H1 (cell line): ENCODE results near the gene CAB39L. TPM values are rescaled to one million over a fixed set of nuclear protein-coding genes. Genes with fewer than 3 reads are reported as not detected.

Experiments
- CTCF ChIA-PET: fragments of 300-600 bp; sonication (Branson Sonifier 250); formaldehyde crosslinking; loops from one replicate; lab custom pipeline; 2021; ENCODE audit not compliant: partially characterized antibody; lab: Charles Lee
- POLR2A ChIA-PET: fragments of 300-600 bp; sonication (Branson Sonifier 250); formaldehyde crosslinking; loops from one replicate; lab custom pipeline; 2021; ENCODE audit warnings: inconsistent platforms; ENCODE audit not compliant: partially characterized antibody; lab: Charles Lee
- DNase-seq, 2 experiments: peaks; one replicate each; pipeline versions ENCODE4 v3.0.0 to v3.0.0-alpha.2; 2010 to 2022; ENCODE audit warnings: low spot score in 2 of 2, low read depth in 1 of 2, mixed read lengths in 1 of 2
- FAIRE-seq: peaks from 2 replicates; lab custom pipeline; 2011; peaks lifted over from hg19 to GRCh38; lab: Jason Lieb, UNC
- H2AFZ ChIP-seq: 2 replicates; pipeline ENCODE4 v1.8.1; 2012; ENCODE audit warnings: low read length, inconsistent platforms
- H2AK5ac ChIP-seq: 2 replicates; pipeline ENCODE4 v1.6.1; 2013; ENCODE audit warnings: low read depth, low read length
- H2BK120ac ChIP-seq: replicated peaks from 2 replicates; pipeline ENCODE3; 2013; ENCODE audit warnings: low read depth, low read length, inconsistent platforms
- H2BK12ac ChIP-seq: 2 replicates; pipeline ENCODE4 v1.6.1; 2013; ENCODE audit warnings: low read depth, low read length
- H2BK15ac ChIP-seq: 2 replicates; pipeline ENCODE4 v1.6.1; 2013; ENCODE audit warnings: low read length
- H2BK20ac ChIP-seq: 2 replicates; pipeline ENCODE4 v1.6.1; 2013; ENCODE audit warnings: low read length
- H2BK5ac ChIP-seq: 2 replicates; pipeline ENCODE4 v1.6.1; 2013; ENCODE audit warnings: low read depth, low read length
- H3K14ac ChIP-seq: 2 replicates; pipeline ENCODE4 v1.6.1; 2013; ENCODE audit warnings: inconsistent platforms; ENCODE audit not compliant: insufficient read length
- H3K18ac ChIP-seq: 2 replicates; pipeline ENCODE4 v1.6.1; 2013; ENCODE audit warnings: low read length; ENCODE audit errors: extremely low read depth
- H3K23ac ChIP-seq: 2 replicates; pipeline ENCODE4 v1.6.1; 2013; ENCODE audit warnings: inconsistent platforms; ENCODE audit not compliant: insufficient read length
- H3K23me2 ChIP-seq: 2 replicates; pipeline ENCODE4 v1.6.1; 2013; ENCODE audit warnings: low read depth, low read length
- H3K27ac ChIP-seq: 2 replicates; pipeline ENCODE4 v1.6.1; 2011; ENCODE audit warnings: low read depth, low read length, inconsistent platforms
- H3K27me3 ChIP-seq, 4 experiments: replicated peaks in 1 of 4; 1 replicate in 1 of 4; 2 replicates in 3 of 4; pipeline versions ENCODE4 v1.6.1 to v1.8.1; 2011 to 2013; ENCODE audit warnings: low read length in 3 of 4, mild to moderate bottlenecking in 3 of 4, inconsistent platforms in 2 of 4, mixed read lengths in 2 of 4, moderate library complexity in 1 of 4; ENCODE audit not compliant: control insufficient read depth in 3 of 4, insufficient read depth in 3 of 4; ENCODE audit errors: extremely low read depth in 1 of 4
- H3K36me3 ChIP-seq, 4 experiments: 2 replicates each; pipeline versions ENCODE4 v1.6.1 to v1.8.1; 2011 to 2013; ENCODE audit warnings: mild to moderate bottlenecking in 4 of 4, low read length in 3 of 4, moderate library complexity in 2 of 4, control low read depth in 1 of 4, inconsistent platforms in 1 of 4; ENCODE audit not compliant: insufficient read depth in 4 of 4, control insufficient read depth in 2 of 4
- H3K4ac ChIP-seq: replicated peaks from 2 replicates; pipeline ENCODE3; 2013; ENCODE audit warnings: low read length, low read depth, mixed read lengths, inconsistent platforms; ENCODE audit not compliant: insufficient read length
- H3K4me1 ChIP-seq, 4 experiments: replicated peaks in 1 of 4; 1 replicate in 1 of 4; 2 replicates in 3 of 4; pipeline versions ENCODE4 v1.6.1 to v1.8.1; 2011 to 2013; ENCODE audit warnings: low read length in 3 of 4, inconsistent platforms in 2 of 4, mixed read lengths in 1 of 4; ENCODE audit not compliant: insufficient read depth in 4 of 4, control insufficient read depth in 3 of 4
- H3K4me2 ChIP-seq, 2 experiments: 2 replicates each; pipeline versions ENCODE4 v1.6.1 to v1.8.1; 2011 to 2013; ENCODE audit warnings: low read depth in 2 of 2, low read length in 2 of 2, control low read depth in 1 of 2, inconsistent platforms in 1 of 2, mild to moderate bottlenecking in 1 of 2; ENCODE audit not compliant: insufficient read depth in 1 of 2
- H3K4me3 ChIP-seq, 4 experiments: fragments of 200-600, 300-600 bp in 1 of 4; sonication (generic), shearing (Covaris generic), sonication (Bioruptor Twin) in 1 of 4; 2 replicates each; pipeline versions ENCODE4 v1.5.1 to v1.8.1; 2011 to 2016; ENCODE audit warnings: low read length in 4 of 4, low read depth in 3 of 4, control low read depth in 2 of 4, inconsistent platforms in 2 of 4, mild to moderate bottlenecking in 2 of 4, mixed read lengths in 1 of 4, moderate library complexity in 1 of 4; ENCODE audit not compliant: insufficient read depth in 2 of 4; ENCODE audit errors: extremely low read depth in 1 of 4
- H3K56ac ChIP-seq: replicated peaks from 2 replicates; pipeline ENCODE3; 2013; ENCODE audit warnings: low read depth, mild to moderate bottlenecking, mixed read lengths, low read length, inconsistent platforms; ENCODE audit not compliant: insufficient read length
- H3K79me1 ChIP-seq: 2 replicates; pipeline ENCODE4 v1.6.1; 2013; ENCODE audit warnings: low read depth, low read length, control low read depth
- H3K79me2 ChIP-seq, 2 experiments: 2 replicates each; pipeline versions ENCODE4 v1.6.1 to v1.8.1; 2012 to 2013; ENCODE audit warnings: low read length in 2 of 2, mild to moderate bottlenecking in 2 of 2, inconsistent platforms in 1 of 2; ENCODE audit not compliant: insufficient read depth in 2 of 2, control insufficient read depth in 1 of 2
- H3K9ac ChIP-seq, 4 experiments: replicated peaks in 1 of 4; 1 replicate in 1 of 4; 2 replicates in 3 of 4; pipeline versions ENCODE4 v1.6.1 to v1.8.1; 2011 to 2013; ENCODE audit warnings: low read depth in 3 of 4, low read length in 3 of 4, control low read depth in 2 of 4, mild to moderate bottlenecking in 2 of 4, moderate library complexity in 2 of 4, inconsistent platforms in 1 of 4; ENCODE audit errors: extremely low read depth in 1 of 4
- H3K9me3 ChIP-seq, 2 experiments: 2 replicates each; pipeline versions ENCODE4 v1.6.1 to v1.8.1; 2012 to 2013; ENCODE audit warnings: mild to moderate bottlenecking in 2 of 2, moderate library complexity in 2 of 2, control low read depth in 1 of 2, inconsistent platforms in 1 of 2, low read depth in 1 of 2, low read length in 1 of 2, mixed read lengths in 1 of 2; ENCODE audit not compliant: insufficient read depth in 2 of 2
- H4K20me1 ChIP-seq, 2 experiments: replicated peaks in 1 of 2; 2 replicates each; pipeline versions ENCODE3 to v1.8.1; 2011 to 2013; ENCODE audit warnings: inconsistent platforms in 2 of 2, low read length in 2 of 2, mild to moderate bottlenecking in 1 of 2; ENCODE audit not compliant: insufficient read depth in 2 of 2, control insufficient read depth in 1 of 2
- H4K5ac ChIP-seq: 2 replicates; pipeline ENCODE4 v1.6.1; 2013; ENCODE audit warnings: low read length, low read depth, mixed read lengths, inconsistent platforms; ENCODE audit not compliant: insufficient read length
- H4K8ac ChIP-seq: 2 replicates; pipeline ENCODE4 v1.8.0; 2013; ENCODE audit warnings: mild to moderate bottlenecking, moderate library complexity, low read length, inconsistent platforms; ENCODE audit not compliant: insufficient read depth; ENCODE audit errors: extremely low read depth
- H4K91ac ChIP-seq: replicated peaks from 2 replicates; pipeline ENCODE3; 2013; ENCODE audit warnings: low read length, mixed read lengths, inconsistent platforms; ENCODE audit not compliant: insufficient read length
- CHD1 ChIP-seq: IDR thresholded peaks from 2 replicates; pipeline ENCODE4 v1.6.1; 2012; ENCODE audit warnings: low read depth, low read length, improper control_type of control experiment
- KDM1A ChIP-seq: fragments of 200-600, 300-600 bp; sonication (generic); IDR thresholded peaks from 2 replicates; pipeline ENCODE4 v1.7.1; 2016; ENCODE audit warnings: mild to moderate bottlenecking, low read length, borderline replicate concordance
- KDM5A ChIP-seq: fragments of 200-600 bp; IDR thresholded peaks from 2 replicates; pipeline ENCODE4 v1.7.1; 2012; ENCODE audit warnings: mild to moderate bottlenecking, low read length, inconsistent platforms, mixed read lengths
- POU5F1 ChIP-seq: IDR thresholded peaks from 2 replicates; pipeline ENCODE4 v1.6.1; 2011; ENCODE audit warnings: low read depth, mild to moderate bottlenecking, low read length, moderate library complexity
- ZNF274 ChIP-seq: IDR thresholded peaks from 2 replicates; pipeline ENCODE4 v1.7.0; 2012; ENCODE audit warnings: low read length, borderline replicate concordance; ENCODE audit errors: extremely low read depth
- WGBS, 2 experiments: shearing (Covaris generic) in 1 of 2; methylation state at CpG; one replicate each; pipeline versions ENCODE4 v1.1.6 to v1.1.7; 2013 to 2015; ENCODE audit warnings: low lambda C conversion rate in 2 of 2, mixed read lengths in 2 of 2, inconsistent platforms in 1 of 2, low coverage in 1 of 2, missing lambda C conversion rate in 1 of 2; ENCODE audit not compliant: insufficient replicate concordance in 2 of 2, insufficient coverage in 1 of 2, insufficient read length in 1 of 2; ENCODE audit errors: extremely low coverage in 1 of 2, missing lambda C conversion rate in 1 of 2; 5-methylcytosine and 5-hydroxymethylcytosine counted together
- polyA plus RNA-seq, 7 experiments: library from polyadenylated mRNA; depleted of rRNA in 3 of 7; stranded (reverse) in 5 of 7; unstranded in 2 of 7; fragments of >200 nt in 5 of 7; fragments of 200-250 nt in 2 of 7; gene quantifications; 1 replicate in 5 of 7; 2 replicates in 1 of 7; 4 replicates in 1 of 7; pipeline versions ENCODE4 v1.2.1 to v1.2.3, GENCODE V29; 2011 to 2013; ENCODE audit warnings: missing spikeins in 2 of 7, mixed read lengths in 2 of 7
- total RNA-seq: library from RNA; stranded (reverse); fragmentation: NEBNext Ultra II Directional; extraction: Animal tissue kit (Norgen Biotek cat#: 25700); gene quantifications from 2 replicates; pipeline ENCODE4 v1.2.1, GENCODE V29; 2021

Gene CAB39L
- total and polyA plus RNA-seq, 2 of the 8 experiments (the other 6 are each of a cell fraction or from before 2014, with no cell fraction given), result 2.5 to 4.8 TPM

GRCh38 chr13:49366841-49367240, 77.0 kb downstream of the CAB39L start:
- Histone ChIP-seq H3K4ac (no peak overlapping the region), H3K18ac (no peak overlapping the region), H2BK12ac (no peak overlapping the region; the same call in 1 of the 2 replicates), H3K4me3 (no peak overlapping the region), H4K91ac (no peak overlapping the region), H4K20me1 (no peaks in the 10 kb centered on the region), H3K23ac (no peak overlapping the region), H2BK15ac (no peak overlapping the region), H4K5ac (no peak overlapping the region), H3K14ac (no peak overlapping the region), H2AFZ (no peak overlapping the region), H3K27me3 (no peaks in the 10 kb centered on the region), H3K4me2 (no peak overlapping the region), H4K8ac (no peak overlapping the region), H3K4me1 (no peaks in the 10 kb centered on the region; a peak in 1 of 7 replicates), H2BK20ac (no peak overlapping the region), H3K56ac (no peak overlapping the region), H3K23me2 (no peaks in the 10 kb centered on the region), H3K36me3 (no peaks in the 10 kb centered on the region), H3K79me2 (no peaks in the 10 kb centered on the region), H2BK5ac (no peak overlapping the region), H3K79me1 (no peaks in the 10 kb centered on the region), H3K9ac (no peak overlapping the region), H3K27ac (no peak overlapping the region), H3K9me3 (no peaks in the 10 kb centered on the region), H2AK5ac (no peak overlapping the region), H2BK120ac (no peak overlapping the region)
- TF ChIP-seq POU5F1 (no peak), ZNF274 (no peak), KDM5A (no peak), KDM1A (peak; percentile 20; the same call in 1 of the 2 replicates), CHD1 (no peak)
- no peak for DNase-seq
- ChIA-PET POLR2A (no interaction called here), CTCF (interaction anchor here (0.7 to 1.7 kb wide), 2 partner anchors 9 to 67 kb away, joined by 3 to 5 read pairs; no protein-coding TSS in a partner anchor)
- 88% methylated on average over 2 of the region's 2 CpGs; no CpG with 5 or more reads in 1 of the 2 experiments for WGBS, 2 experiments
- FAIRE-seq, result no peak
